ENCODE data around the gene SLC1A2.

The SLC1A2 gene

GRCh38 chr11:35419184-35419829 is at the start of gene SLC1A2:
Gene SLC1A2 (minus strand): TSS chr11:35419558. CDS start chr11:35418966, 592 bp downstream.
- no peak for DNase-seq (ENCODE audit: low read depth)

- no peak for DNase-seq (ENCODE audit: low read depth)
These were observed 46.7 kb upstream of the SLC1A2 start for GRCh38 chr11:35466058-35466457.

GRCh38 chr11:35464308-35464707 is 45.0 kb upstream of the SLC1A2 start:
- no peak for DNase-seq (ENCODE audit: low read depth)

GRCh38 chr11:35463331-35463751 is 44.0 kb upstream of the SLC1A2 start:
- DNase-seq (ENCODE audit: low read depth), result no peak

GRCh38 chr11:35461917-35462538 is 42.7 kb upstream of the SLC1A2 start:
- DNase-seq (ENCODE audit: low read depth), result no peak

GRCh38 chr11:35459489-35459888 is 40.1 kb upstream of the SLC1A2 start:
- DNase-seq (ENCODE audit: low read depth), result no peak

GRCh38 chr11:35458846-35459245 is 39.5 kb upstream of the SLC1A2 start:
- DNase-seq (ENCODE audit: low read depth), result no peak

GRCh38 chr11:35454362-35454761 is 35.0 kb upstream of the SLC1A2 start:
- DNase-seq (ENCODE audit: low read depth), result no peak

GRCh38 chr11:35436581-35437250 is 17.4 kb upstream of the SLC1A2 start:
- no peak for DNase-seq (ENCODE audit: low read depth)

GRCh38 chr11:35433588-35433987 is 14.2 kb upstream of the SLC1A2 start:
- no peak for DNase-seq (ENCODE audit: low read depth)

- no peak for DNase-seq (ENCODE audit: low read depth)
These were observed 13.1 kb upstream of the SLC1A2 start for GRCh38 chr11:35432464-35432863.

GRCh38 chr11:35427071-35427470 is 7.7 kb upstream of the SLC1A2 start:
- peak; percentile 61 for DNase-seq (ENCODE audit: low read depth)

GRCh38 chr11:35426351-35426750 is 7.0 kb upstream of the SLC1A2 start:
- no peak for DNase-seq (ENCODE audit: low read depth)

- no peak for DNase-seq (ENCODE audit: low read depth)
These were observed 6.3 kb upstream of the SLC1A2 start for GRCh38 chr11:35425603-35426212.

- no peak for DNase-seq (ENCODE audit: low read depth)
These were observed 5.0 kb upstream of the SLC1A2 start for GRCh38 chr11:35424157-35424940.

GRCh38 chr11:35420371-35420770 is 1.0 kb upstream of the SLC1A2 start:
- no peak for DNase-seq (ENCODE audit: low read depth)

- DNase-seq (ENCODE audit: low read depth), result no peak
These were observed 524 bp upstream of the SLC1A2 start for GRCh38 chr11:35419830-35420333.

GRCh38 chr11:35418282-35419183 is 825 bp downstream of the SLC1A2 start:
- DNase-seq (ENCODE audit: low read depth), result no peak

- DNase-seq (ENCODE audit: low read depth), result no peak
These were observed 3.9 kb downstream of the SLC1A2 start for GRCh38 chr11:35415487-35415886.

GRCh38 chr11:35414776-35415175 is 4.6 kb downstream of the SLC1A2 start:
- DNase-seq (ENCODE audit: low read depth), result no peak

GRCh38 chr11:35414311-35414710 is 5.0 kb downstream of the SLC1A2 start:
- DNase-seq (ENCODE audit: low read depth), result no peak
